Loucy (cell line): ENCODE measurements around the gene DCP1B.
A peak's percentile ranks its signal among the peaks of the same experiment; 100 is the strongest.

ENCODE experiments used
- H2AFZ ChIP-seq: fragments of 200-600 bp; sonication (generic); 2 replicates; pipeline ENCODE4 v1.6.0; 2016; ENCODE audit warnings: antibody characterized with exemption, mild to moderate bottlenecking, low read length, moderate library complexity
- H3F3A ChIP-seq: fragments of 200-600 bp; 2 replicates; pipeline ENCODE4 v1.6.0; 2016; ENCODE audit warnings: antibody characterized with exemption, low read depth, mild to moderate bottlenecking
- H3K27me3 ChIP-seq: fragments of 200-600 bp; sonication (generic); 2 replicates; pipeline ENCODE4 v1.6.1; 2014; ENCODE audit warnings: low read length, mild to moderate bottlenecking; ENCODE audit not compliant: insufficient read depth, poor library complexity, severe bottlenecking
- H3K36me3 ChIP-seq: fragments of 200-600 bp; sonication (generic); 2 replicates; pipeline ENCODE4 v1.6.1; 2016; ENCODE audit warnings: low read length; ENCODE audit not compliant: insufficient read depth
- H3K4me1 ChIP-seq: fragments of 200-600 bp; sonication (generic); 2 replicates; pipeline ENCODE4 v1.5.1; 2014; ENCODE audit warnings: low read length, mild to moderate bottlenecking; ENCODE audit not compliant: insufficient read depth, poor library complexity, severe bottlenecking
- H3K4me2 ChIP-seq: fragments of 200-600 bp; sonication (generic); 2 replicates; pipeline ENCODE4 v1.6.0; 2014; ENCODE audit warnings: antibody characterized with exemption, low read length, low read depth, mild to moderate bottlenecking; ENCODE audit not compliant: poor library complexity, severe bottlenecking
- H3K4me3 ChIP-seq: fragments of 200-600 bp; sonication (generic); 2 replicates; pipeline ENCODE4 v1.5.1; 2014; ENCODE audit warnings: low read length, mild to moderate bottlenecking, mixed read lengths; ENCODE audit not compliant: poor library complexity, severe bottlenecking
- H3K79me2 ChIP-seq: fragments of 200-600 bp; sonication (generic); 2 replicates; pipeline ENCODE4 v1.6.1; 2014; ENCODE audit warnings: low read length; ENCODE audit not compliant: insufficient read depth
- H3K9ac ChIP-seq: fragments of 200-600 bp; sonication (generic); 2 replicates; pipeline ENCODE4 v1.6.0; 2014; ENCODE audit warnings: mild to moderate bottlenecking, low read depth, low read length, moderate library complexity; ENCODE audit not compliant: poor library complexity, severe bottlenecking
- H3K9me2 ChIP-seq: fragments of 200-600 bp; sonication (generic); replicated peaks from 2 replicates; pipeline ENCODE4 v1.6.1; 2016; ENCODE audit warnings: low read depth, low read length, mixed read lengths
- H3K9me3 ChIP-seq: fragments of 200-600 bp; sonication (generic); 2 replicates; pipeline ENCODE4 v1.6.1; 2014; ENCODE audit warnings: mild to moderate bottlenecking, antibody characterized with exemption, low read length, low read depth; ENCODE audit not compliant: insufficient read depth
- H4K20me1 ChIP-seq: fragments of 200-600 bp; sonication (generic); 2 replicates; pipeline ENCODE4 v1.6.0; 2014; ENCODE audit warnings: antibody characterized with exemption, low read length, mild to moderate bottlenecking; ENCODE audit not compliant: insufficient read depth, poor library complexity, severe bottlenecking
- EZH2phosphoT487 ChIP-seq: fragments of 200-600 bp; IDR thresholded peaks from 2 replicates; pipeline ENCODE4 v1.6.1; 2018; ENCODE audit warnings: antibody characterized with exemption, mild to moderate bottlenecking, moderate library complexity, borderline replicate concordance
- TF ChIP-seq, protein P1 (sequence below): fragments of 200-600 bp; sonication (generic); conservative IDR thresholded peaks from 2 replicates; pipeline ENCODE4 v1.5.1; 2014; ENCODE audit warnings: mild to moderate bottlenecking, antibody characterized with exemption, low read length

Gene DCP1B

DNA sequence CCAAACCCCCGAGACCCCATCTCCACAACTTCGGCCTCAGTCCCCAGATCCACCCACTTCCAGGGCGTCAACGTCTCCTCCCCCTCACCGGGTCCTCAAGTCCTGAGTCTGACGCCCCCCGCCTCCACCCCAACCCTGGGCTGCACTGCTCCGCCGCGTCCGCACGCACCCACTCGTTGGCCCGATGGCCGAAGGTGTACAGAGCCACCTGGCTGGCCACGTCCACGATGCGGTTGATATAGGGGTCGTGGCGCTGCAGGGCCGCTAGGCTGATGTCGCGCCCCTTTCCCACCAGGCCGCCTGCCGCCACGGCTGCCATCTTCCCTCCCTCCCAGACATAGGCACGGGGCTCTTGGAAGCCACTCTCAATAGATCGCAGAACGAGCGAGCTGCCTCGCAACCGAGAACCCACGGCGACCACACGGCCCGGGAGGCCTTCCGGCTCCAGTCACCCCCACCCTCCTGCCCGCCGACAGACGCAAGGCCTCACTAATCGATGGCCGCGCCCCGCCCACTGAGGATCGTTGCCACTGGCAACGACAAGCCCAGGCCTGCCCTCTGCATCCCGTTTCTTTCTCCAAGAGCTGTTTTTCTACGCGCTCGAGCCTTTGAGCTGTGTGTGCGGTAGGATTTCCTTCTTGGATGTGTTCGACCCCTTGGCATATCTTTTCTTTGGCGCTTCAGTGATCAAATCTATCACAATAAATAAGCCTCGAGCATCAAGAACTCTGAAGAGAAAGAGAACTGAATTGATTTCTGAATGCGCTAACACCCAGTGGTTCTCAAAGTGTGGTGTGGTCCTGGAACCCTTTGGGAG lies at the start of gene DCP1B:
Gene DCP1B (minus strand): TSS at position 345 of the 817 bp plus-strand sequence. CDS start 26 bp downstream, at position 319.
- Histone ChIP-seq H3K9me3 (no peaks in the 10 kb centered on the region), H2AFZ (peak within 1 kb of the TSS; percentile 79), H4K20me1 (peaks cover 6% of the 10 kb centered on the region), H3F3A (no peaks in the 10 kb centered on the region), H3K79me2 (peaks cover 22% of the 10 kb centered on the region), H3K27me3 (no peaks in the 10 kb centered on the region), H3K9me2 (no peaks in the 10 kb centered on the region), H3K4me2 (peak within 1 kb of the TSS; percentile 84), H3K9ac (peak within 1 kb of the TSS; percentile 94), H3K4me1 (peaks cover 24% of the 10 kb centered on the region), H3K36me3 (no peaks in the 10 kb centered on the region), H3K4me3 (peak within 1 kb of the TSS; percentile 84)
- no peak for TF ChIP-seq EZH2phosphoT487
- TF ChIP-seq, protein P1, sequence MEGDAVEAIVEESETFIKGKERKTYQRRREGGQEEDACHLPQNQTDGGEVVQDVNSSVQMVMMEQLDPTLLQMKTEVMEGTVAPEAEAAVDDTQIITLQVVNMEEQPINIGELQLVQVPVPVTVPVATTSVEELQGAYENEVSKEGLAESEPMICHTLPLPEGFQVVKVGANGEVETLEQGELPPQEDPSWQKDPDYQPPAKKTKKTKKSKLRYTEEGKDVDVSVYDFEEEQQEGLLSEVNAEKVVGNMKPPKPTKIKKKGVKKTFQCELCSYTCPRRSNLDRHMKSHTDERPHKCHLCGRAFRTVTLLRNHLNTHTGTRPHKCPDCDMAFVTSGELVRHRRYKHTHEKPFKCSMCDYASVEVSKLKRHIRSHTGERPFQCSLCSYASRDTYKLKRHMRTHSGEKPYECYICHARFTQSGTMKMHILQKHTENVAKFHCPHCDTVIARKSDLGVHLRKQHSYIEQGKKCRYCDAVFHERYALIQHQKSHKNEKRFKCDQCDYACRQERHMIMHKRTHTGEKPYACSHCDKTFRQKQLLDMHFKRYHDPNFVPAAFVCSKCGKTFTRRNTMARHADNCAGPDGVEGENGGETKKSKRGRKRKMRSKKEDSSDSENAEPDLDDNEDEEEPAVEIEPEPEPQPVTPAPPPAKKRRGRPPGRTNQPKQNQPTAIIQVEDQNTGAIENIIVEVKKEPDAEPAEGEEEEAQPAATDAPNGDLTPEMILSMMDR = 0 out of 2 replicates have a peak, but pooled peaks have one; percentile 11

DNA sequence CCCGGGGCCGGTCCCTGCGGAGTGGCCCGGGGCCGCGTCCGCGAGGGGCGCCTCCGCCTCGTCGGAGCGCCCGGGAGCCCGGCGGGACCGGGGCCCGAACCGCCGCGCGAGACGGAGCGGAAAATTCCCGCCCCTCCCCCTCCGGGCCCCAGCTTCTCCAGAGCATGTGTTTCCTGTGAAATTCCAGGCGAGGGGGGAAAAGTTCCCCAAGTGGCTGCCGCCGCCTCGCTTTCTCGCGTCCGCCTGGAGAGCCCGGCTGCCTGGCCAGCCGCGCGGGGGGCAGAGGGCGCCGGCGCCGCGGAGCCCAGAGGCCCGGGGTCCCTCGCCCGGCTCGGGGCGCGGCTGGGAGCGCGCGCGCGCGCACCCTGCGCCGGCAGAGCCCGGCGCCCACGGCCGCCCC lies 49.4 kb upstream of the DCP1B start:
- no peaks in the 10 kb centered on the region for H3K9me3 ChIP-seq
- no peak overlapping the region for H3K4me2 ChIP-seq
- no peaks in the 10 kb centered on the region for H3F3A ChIP-seq
- no peaks in the 10 kb centered on the region for H3K9me2 ChIP-seq
- no peak overlapping the region for H2AFZ ChIP-seq
- no peaks in the 10 kb centered on the region for H3K4me1 ChIP-seq
- no peak overlapping the region for H3K9ac ChIP-seq
- no peaks in the 10 kb centered on the region for H4K20me1 ChIP-seq
- no peak overlapping the region for H3K4me3 ChIP-seq
- H3K27me3 ChIP-seq = peaks cover 36% of the 10 kb centered on the region
- no peaks in the 10 kb centered on the region for H3K36me3 ChIP-seq
- no peaks in the 10 kb centered on the region for H3K79me2 ChIP-seq
- no peak for TF ChIP-seq EZH2phosphoT487
- TF ChIP-seq, protein P1 = no peak

DNA sequence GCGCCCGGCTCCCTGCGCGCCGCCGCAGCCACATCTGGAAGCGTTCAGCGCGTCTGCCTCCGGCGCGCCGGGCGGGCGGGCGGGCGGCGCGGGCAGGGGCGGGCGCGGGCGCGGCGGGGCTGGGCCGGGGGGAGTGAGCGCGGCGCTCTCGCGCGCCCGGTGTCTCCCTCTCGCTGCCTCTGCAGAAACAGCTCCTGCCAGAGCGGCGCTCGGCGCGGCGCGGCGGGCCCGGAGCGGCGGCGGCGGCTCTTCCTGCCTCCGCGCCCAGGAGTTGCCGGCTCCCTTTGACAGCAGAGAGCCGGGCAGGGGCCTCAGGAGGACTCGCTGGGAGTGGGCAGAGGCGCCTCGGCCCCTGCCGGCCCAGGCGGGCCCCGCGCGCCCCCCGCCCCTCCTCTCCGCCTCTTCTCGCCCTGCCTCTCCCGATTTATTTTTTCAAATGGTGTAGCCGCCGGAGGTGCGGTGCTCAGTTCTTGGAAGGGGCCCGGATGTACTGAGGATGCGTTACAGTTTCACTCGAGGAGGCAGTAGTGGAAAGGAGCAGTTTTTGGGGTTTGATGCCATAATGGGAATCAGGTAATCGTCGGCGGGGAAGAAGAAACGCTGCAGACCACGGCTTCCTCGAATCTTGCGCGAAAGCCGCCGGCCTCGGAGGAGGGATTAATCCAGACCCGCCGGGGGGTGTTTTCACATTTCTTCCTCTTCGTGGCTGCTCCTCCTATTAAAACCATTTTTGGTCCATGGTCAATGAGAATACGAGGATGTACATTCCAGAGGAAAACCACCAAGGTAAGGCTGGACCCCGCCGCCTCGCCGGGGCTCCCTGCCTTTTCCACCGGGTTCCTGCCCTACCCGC lies 48.8 kb upstream of the DCP1B start, which contains the start of gene CACNA1C:
Gene CACNA1C (plus strand): TSS at position 162 of the 853 bp plus-strand sequence. CDS start 576 bp downstream, at position 738.
- Histone ChIP-seq H3K4me2 (peak within 1 kb of the TSS; percentile 88), H3K79me2 (no peaks in the 10 kb centered on the region), H4K20me1 (no peaks in the 10 kb centered on the region), H3K36me3 (no peaks in the 10 kb centered on the region), H3K9ac (no peak within 1 kb of the TSS), H3K9me2 (no peaks in the 10 kb centered on the region), H3F3A (no peaks in the 10 kb centered on the region), H3K27me3 (peaks cover 36% of the 10 kb centered on the region), H2AFZ (peak within 1 kb of the TSS; percentile 83), H3K9me3 (no peaks in the 10 kb centered on the region), H3K4me1 (no peaks in the 10 kb centered on the region), H3K4me3 (peak within 1 kb of the TSS; percentile 67)
- TF ChIP-seq, protein P1 = no peak
- TF ChIP-seq EZH2phosphoT487 = no peak
